Measurements from ENCODE around the gene DNAH11. TPM values are rescaled to one million over a fixed set of nuclear protein-coding genes. Genes with fewer than 3 reads are reported as not detected.
"Not testable (repeated sequence)": the region's sequence is repeated elsewhere in the genome, so short reads cannot be mapped to it uniquely, and the experiment has no call there.

DNAH11 gene
- total RNA-seq, 1 donor from 2014 or later = 0.02 TPM

GRCh38 chr7:21526448-21526847, 16.4 kb upstream of the DNAH11 start:
- peaks cover 6% of the 10 kb centered on the region for H3K27me3 Mint-ChIP-seq (ENCODE audit: low read depth)
- no peaks in the 10 kb centered on the region for H3K4me1 Mint-ChIP-seq (ENCODE audit: low read depth)
- H3K27ac Mint-ChIP-seq (ENCODE audit: unreplicated experiment) = no peak overlapping the region
- H3K36me3 Mint-ChIP-seq (ENCODE audit: low read depth) = no peaks in the 10 kb centered on the region
- DNase-seq (ENCODE audit: low spot score) = no peak
- H3K4me3 Mint-ChIP-seq (ENCODE audit: unreplicated experiment) = no peak overlapping the region
- TF ChIP-seq CTCF (IDR thresholded peaks at IDR 0.05) = no peak
- H3K9me3 Mint-ChIP-seq (ENCODE audit: low read depth) = peaks cover 2% of the 10 kb centered on the region

- H3K4me1 Mint-ChIP-seq (ENCODE audit: low read depth); H3K27ac Mint-ChIP-seq (ENCODE audit: unreplicated experiment); DNase-seq (ENCODE audit: low spot score); H3K36me3 Mint-ChIP-seq (ENCODE audit: low read depth); H3K4me3 Mint-ChIP-seq (ENCODE audit: unreplicated experiment); H3K9me3 Mint-ChIP-seq (ENCODE audit: low read depth): not testable (repeated sequence)
- H3K27me3 Mint-ChIP-seq (ENCODE audit: low read depth) = peaks cover 18% of the 10 kb centered on the region
These were observed 10.4 kb upstream of the DNAH11 start for GRCh38 chr7:21532485-21532884.

DNA sequence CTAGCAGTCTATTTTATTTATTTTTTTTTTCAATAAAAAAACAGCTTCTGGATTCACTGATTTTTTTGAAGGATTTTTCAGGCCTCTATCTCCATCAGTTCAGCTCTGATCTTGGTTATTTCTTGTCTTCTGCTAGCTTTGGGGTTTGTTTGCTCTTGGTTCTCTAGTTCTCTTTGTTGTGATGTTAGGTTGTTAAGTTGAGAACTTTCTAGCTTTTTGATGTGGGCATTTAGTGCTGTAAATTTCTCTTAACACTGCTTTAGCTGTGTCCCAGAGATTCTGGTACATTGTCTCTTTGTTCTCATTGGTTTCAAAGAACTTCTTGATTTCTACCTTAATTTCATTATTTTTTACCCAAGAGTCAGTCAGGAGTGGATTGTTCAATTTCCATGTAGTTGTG, 9.2 kb upstream of the DNAH11 start:
- DNase-seq (ENCODE audit: low spot score); H3K36me3 Mint-ChIP-seq (ENCODE audit: low read depth); H3K27ac Mint-ChIP-seq (ENCODE audit: unreplicated experiment); H3K9me3 Mint-ChIP-seq (ENCODE audit: low read depth); H3K4me1 Mint-ChIP-seq (ENCODE audit: low read depth); H3K4me3 Mint-ChIP-seq (ENCODE audit: unreplicated experiment): not testable (repeated sequence)
- H3K27me3 Mint-ChIP-seq (ENCODE audit: low read depth) = peaks cover 14% of the 10 kb centered on the region

DNA sequence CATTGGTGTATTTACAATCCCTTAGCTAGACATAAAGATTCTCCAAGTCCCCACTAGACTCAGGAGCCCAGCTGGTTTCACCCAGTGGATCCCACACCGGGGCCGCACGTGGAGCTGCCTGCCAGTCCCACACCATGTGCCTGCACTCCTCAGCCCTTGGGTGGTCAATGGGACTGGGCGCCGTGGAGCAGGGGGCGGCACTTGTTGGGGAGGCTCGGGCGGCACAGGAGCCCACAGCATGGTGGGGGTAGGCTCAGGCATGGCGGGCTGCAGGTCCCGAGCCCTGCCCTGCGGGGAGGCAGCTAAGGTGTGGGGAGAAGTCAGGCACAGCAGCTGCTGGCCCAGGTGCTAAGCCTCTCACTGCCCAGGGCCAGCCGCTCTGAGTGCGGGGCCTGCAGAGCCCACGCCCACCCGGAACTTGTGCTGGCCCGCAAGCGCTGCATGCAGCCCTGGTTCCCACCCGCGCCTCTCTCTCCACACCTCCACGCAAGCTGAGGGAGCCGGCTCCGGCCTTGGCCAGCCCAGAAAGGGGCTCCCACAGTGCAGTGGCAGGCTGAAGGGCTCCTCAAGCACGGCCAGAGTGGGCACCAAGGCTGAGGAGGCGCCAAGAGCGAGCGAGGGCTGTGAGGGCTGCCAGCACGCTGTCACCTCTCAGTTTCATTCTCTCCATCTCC, 6.3 kb upstream of the DNAH11 start:
- H3K27ac Mint-ChIP-seq (ENCODE audit: unreplicated experiment); H3K4me3 Mint-ChIP-seq (ENCODE audit: unreplicated experiment); H3K36me3 Mint-ChIP-seq (ENCODE audit: low read depth); DNase-seq (ENCODE audit: low spot score); H3K4me1 Mint-ChIP-seq (ENCODE audit: low read depth); H3K9me3 Mint-ChIP-seq (ENCODE audit: low read depth): not testable (repeated sequence)
- peaks cover 25% of the 10 kb centered on the region for H3K27me3 Mint-ChIP-seq (ENCODE audit: low read depth)

GRCh38 chr7:21538936-21539495, 3.8 kb upstream of the DNAH11 start:
- Mint-ChIP-seq H3K36me3 (ENCODE audit: low read depth) (no peaks in the 10 kb centered on the region), H3K4me1 (ENCODE audit: low read depth) (peaks cover 11% of the 10 kb centered on the region), H3K27ac (ENCODE audit: unreplicated experiment) (no peak overlapping the region), H3K27me3 (ENCODE audit: low read depth) (peaks cover 37% of the 10 kb centered on the region), H3K4me3 (ENCODE audit: unreplicated experiment) (no peak overlapping the region), H3K9me3 (ENCODE audit: low read depth) (no peaks in the 10 kb centered on the region)
- no peak for TF ChIP-seq CTCF (IDR thresholded peaks at IDR 0.05)
- no peak for DNase-seq (ENCODE audit: low spot score)

- no peak for DNase-seq (ENCODE audit: low spot score)
- TF ChIP-seq CTCF (IDR thresholded peaks at IDR 0.05) = no peak
- peaks cover 51% of the 10 kb centered on the region for H3K27me3 Mint-ChIP-seq (ENCODE audit: low read depth)
- H3K4me3 Mint-ChIP-seq (ENCODE audit: unreplicated experiment) = peak overlapping the region; percentile 67
- H3K27ac Mint-ChIP-seq (ENCODE audit: unreplicated experiment) = no peak overlapping the region
- no peaks in the 10 kb centered on the region for H3K9me3 Mint-ChIP-seq (ENCODE audit: low read depth)
- H3K4me1 Mint-ChIP-seq (ENCODE audit: low read depth) = peaks cover 12% of the 10 kb centered on the region
- H3K36me3 Mint-ChIP-seq (ENCODE audit: low read depth) = no peaks in the 10 kb centered on the region
These were observed 876 bp downstream of the DNAH11 start for GRCh38 chr7:21543528-21544302.

Measured in chondrocyte (in vitro differentiated cells).